NCI-H2171 (cell line): ENCODE data around the gene SLC35E2B.
A peak's percentile ranks its signal among the peaks of the same experiment; 100 is the strongest.

Experiments
- DNase-seq: peaks from one replicate; lab custom pipeline; 2025; lab: John Stamatoyannopoulos, UW

Gene SLC35E2B

DNA sequence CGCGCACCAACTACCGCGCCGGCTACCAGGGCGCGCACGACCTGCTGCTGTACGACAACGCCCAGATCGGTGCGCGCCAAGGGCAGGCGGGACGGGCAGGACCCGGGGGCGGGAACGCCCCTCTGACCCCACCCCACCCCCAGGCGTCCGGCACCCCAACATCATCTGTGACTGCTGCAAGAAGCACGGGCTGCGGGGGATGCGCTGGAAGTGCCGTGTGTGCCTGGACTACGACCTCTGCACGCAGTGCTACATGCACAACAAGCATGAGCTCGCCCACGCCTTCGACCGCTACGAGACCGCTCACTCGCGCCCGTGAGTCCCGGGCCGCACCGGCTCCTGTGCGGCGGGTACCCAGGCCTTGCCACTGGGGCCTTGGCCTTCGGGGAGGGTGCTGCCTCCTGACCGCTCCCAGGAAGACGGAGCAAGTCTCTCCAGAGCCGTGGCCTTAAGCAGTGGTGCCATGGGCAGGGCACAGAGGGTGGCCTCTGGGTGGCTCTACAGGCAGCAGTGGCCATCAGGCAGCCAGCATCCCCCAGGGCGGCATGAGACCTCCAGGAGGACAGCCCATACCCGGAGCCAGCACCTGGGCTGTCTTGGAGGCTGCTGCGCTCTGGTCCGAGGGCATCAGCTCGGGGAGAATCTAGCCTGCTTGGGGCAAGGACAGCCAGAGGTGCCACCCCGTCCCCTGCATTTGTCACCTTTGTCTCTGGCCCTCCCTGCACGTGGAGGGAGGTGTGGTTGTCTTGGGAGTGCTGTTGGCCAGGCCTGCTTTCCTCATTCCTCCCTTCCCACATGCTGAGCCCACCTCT lies 68.8 kb downstream of the SLC35E2B start:
- DNase-seq: no peak

GRCh38 chr1:1623181-1623630 lies 69.4 kb downstream of the SLC35E2B start:
- no peak for DNase-seq

DNA sequence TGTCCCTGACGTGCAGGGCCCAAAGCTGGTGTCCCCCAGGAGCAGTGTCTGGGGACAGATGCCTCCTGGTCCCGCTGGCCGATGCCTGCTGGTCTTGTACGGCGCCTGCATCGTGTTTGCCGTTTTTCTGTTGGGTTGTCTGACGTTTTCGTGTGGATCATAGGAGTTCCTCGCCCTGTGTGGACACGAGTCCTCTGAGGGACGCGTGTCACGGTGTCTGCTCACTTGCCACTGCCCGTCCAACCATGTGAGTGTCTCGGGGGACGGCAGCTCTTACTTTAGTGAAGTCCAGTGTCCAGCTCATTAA lies 69.9 kb downstream of the SLC35E2B start:
- no peak for DNase-seq

DNA sequence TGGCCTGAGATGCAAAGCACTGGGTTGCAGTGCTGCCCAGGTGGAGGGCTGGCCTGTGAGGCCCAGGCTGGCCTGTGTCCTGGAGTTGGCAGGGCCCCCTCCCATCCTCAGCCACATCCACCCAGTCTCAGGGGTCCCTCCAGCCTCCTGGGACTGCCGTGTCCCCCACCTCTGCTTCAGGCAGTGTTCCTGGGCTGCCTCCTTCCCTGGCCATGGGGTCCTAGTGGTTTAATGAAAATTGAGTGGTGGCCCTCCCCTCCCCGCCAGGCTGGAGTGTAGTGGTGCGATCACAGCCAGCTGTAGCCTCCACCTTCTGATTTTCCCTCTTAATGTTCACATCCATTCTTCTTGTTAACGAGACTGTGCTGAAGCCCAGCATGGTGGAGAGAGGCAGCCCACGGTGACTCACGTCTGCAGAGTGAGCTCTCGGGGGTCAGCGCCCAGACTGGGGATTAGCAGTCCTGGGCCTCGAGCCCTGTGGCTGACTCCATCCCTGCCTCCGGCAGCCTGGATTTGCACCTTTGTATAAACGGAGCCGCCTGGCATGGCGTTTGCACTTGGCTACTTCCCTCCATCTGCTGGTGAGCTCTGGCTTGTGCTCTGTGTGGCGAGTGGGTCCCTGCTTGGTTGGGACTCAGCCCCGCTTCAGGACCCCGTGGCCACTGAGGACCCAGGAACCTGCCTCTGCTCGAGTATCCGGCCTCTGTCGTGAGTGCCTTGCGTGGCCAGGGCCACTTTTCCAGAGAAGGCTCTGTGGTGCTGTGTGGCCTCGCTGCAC lies 70.4 kb downstream of the SLC35E2B start:
- DNase-seq: no peak

GRCh38 chr1:1621173-1622009 lies 71.2 kb downstream of the SLC35E2B start:
- no peak for DNase-seq

DNA sequence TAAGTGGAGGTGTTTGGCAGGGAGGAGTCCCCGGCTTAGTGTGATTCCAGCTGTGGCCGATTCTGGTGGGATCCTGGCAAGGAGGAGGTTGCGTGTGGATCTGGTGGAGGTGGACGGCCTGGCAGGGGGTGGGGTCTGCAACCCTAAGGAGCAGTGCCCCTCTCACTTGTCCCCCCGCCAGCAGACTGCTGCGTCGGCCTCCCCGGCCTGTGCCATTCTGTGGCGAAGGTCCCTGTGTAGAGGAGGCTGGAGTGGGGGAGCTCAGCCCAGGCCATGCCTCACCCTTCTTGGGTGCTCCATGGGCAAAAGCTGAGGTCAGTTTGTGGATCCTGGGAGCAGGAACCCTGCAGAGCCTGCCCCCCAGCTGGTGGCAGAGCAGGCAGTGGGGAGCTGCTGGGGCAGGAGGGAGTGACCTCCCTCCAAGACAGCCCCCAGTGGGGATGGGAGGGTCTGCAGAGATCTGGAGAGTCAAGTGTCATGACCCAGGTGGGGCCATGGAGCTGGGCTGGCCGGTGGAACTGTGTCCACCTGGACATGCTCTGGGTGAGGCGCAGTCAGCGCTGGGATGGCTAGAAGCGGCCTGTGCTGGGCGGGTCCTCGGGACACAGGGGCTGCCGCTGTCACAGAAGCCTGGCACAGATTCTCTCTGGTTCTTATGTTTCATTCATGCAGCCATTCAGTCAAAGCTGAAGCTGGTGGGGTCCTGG lies 72.0 kb downstream of the SLC35E2B start:
- no peak for DNase-seq

GRCh38 chr1:1619917-1620361 lies 72.7 kb downstream of the SLC35E2B start:
- DNase-seq: no peak

- DNase-seq: no peak
Measured at GRCh38 chr1:1618396-1619068, 74.1 kb downstream of the SLC35E2B start.

DNA sequence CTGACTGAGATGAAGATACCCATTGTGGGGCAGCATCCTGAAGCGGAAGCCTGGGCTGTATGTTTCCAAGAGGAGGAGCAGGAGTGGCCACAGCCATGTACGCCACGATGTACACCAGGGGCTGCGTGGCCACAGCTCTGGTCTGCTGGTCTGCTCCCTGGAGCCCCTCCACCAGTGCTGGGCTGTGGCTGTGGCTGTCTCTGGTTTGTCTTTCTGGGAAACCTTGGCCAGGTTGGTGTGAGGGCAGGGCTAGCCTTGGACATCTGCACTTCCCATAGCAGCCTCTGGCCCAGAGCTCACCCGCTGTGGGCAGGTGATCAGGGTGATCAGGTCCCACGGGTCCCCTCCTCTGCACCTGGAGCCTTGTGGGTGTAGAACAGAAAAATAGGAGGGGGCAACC lies 74.7 kb downstream of the SLC35E2B start:
- DNase-seq: no peak

GRCh38 chr1:1617516-1617915 lies 75.1 kb downstream of the SLC35E2B start:
- DNase-seq: no peak

- no peak for DNase-seq
Measured at GRCh38 chr1:1616838-1617237, 75.8 kb downstream of the SLC35E2B start.

- DNase-seq: no peak
Measured at GRCh38 chr1:1616045-1616790, 76.4 kb downstream of the SLC35E2B start.

- DNase-seq: peak; percentile 98
Measured at GRCh38 chr1:1615256-1616044, 77.1 kb downstream of the SLC35E2B start, which contains the start of gene MIB2. MIB2 (plus strand) TSS chr1:1615500; CDS start chr1:1623453, 7,953 bp downstream.

DNA sequence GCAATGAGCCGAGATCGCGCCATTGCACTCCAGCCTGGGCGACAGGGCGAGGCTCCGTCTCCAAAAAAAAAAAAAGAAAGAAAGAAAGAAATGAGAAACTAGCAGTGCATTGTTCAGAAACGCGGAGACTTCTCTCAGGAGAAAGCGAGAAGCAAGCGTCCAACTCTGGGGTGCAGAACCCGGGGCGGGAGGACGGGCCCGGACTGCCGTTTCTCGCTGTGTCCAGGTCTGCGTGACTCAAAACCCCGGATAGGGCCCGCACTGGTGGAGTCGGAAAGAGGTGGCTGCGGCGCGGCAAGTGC lies 77.7 kb downstream of the SLC35E2B start:
- DNase-seq: no peak

DNA sequence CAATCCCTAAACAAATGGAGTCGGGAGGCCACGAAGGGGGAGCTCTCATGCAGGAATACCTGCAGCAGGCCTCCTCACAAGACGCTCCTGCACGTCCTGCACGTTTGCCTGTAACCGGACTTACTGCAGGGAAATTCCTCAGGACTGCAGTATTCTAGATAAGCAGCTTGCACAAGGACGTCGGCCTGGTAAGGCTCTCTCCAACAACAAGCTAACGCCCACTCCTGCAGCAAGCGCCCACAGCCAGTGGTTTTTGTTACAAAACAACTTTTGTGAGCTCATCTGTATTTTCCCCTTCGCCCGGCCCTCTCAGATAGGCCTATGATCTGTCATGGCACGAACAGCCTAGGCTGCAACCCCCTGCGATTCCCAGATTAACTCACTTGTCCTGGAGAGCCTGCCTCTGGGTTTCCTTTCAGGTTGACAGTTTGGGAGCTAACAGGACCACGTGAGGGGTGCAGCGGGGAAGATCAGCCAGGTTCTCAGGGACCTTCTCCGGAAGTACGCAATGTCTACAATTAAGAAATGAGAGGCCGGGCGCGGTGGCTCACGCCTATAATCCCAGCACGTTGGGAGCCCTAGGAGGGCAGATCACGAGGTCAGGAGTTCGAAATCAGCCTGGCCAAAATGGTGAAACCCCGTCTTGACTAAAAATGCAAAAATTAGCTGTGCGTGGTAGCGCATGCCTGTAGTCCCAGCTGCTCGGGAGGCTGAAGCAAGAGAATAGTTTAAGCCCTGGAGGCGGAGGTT lies 78.2 kb downstream of the SLC35E2B start:
- DNase-seq: peak; percentile 4

DNA sequence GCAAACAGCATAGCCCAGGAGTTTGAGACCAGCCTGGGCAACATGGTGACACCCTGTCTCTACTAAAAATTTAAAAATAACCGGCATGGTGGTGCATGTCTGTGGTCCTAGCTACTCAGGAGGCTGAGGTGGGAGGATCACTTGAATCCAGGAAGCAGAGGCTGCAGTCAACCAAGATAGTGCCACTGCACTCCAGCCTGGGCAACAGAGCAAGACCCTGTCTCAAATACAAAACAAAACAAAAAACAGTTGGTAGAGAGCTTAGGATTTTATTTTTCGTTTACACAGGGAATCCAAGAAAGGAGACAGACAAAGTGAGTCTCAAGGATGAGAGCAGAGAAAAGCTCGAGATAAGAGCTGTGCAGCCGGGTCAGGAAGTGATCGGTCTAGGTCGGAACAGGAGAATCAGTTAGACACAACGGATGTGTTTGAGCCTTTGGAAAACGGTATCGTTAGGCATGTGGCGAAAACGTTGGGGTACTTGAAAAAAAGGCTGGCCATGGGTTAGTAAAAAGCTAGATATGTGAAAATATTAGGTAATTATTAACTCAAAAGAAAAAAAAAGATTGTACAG lies 79.0 kb downstream of the SLC35E2B start:
- DNase-seq: no peak

DNA sequence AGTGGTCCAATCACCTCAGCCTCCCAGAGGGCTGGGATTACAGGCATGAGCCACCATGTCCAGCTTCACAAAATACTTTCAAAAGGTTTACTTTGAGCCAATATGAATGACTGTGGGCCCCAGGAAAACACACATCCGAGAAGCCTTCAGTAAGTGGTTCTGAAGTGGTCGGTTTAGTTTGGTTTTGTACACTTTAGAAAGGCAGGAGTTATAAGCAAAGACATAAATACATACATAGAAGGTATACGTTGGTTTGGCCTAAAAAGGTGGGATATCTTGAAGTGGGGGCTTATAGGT lies 80.5 kb downstream of the SLC35E2B start:
- no peak for DNase-seq

- no peak for DNase-seq
Measured at GRCh38 chr1:1610796-1611195, 81.8 kb downstream of the SLC35E2B start.
